ENCODE data around the gene STARD10. TPM values are rescaled to one million over a fixed set of nuclear protein-coding genes. Genes with fewer than 3 reads are reported as not detected.
A peak's percentile ranks its signal among the peaks of the same experiment; 100 is the strongest.

The STARD10 gene
- total and polyA plus RNA-seq, 9 of the 15 experiments (the other 6 are each of a cell fraction or from before 2014, with no cell fraction given) = 0.15 to 52.9 (median 32.3) TPM

- no peak for TF ChIP-seq PBX2 (CRISPR knock-in tag; IDR thresholded peaks at IDR 0.05; ENCODE audit: low read depth)
- peak; percentile 72; the same call in 1 of the 2 replicates for TF ChIP-seq PBX2 (tag; conservative IDR thresholded peaks at IDR 0.05; ENCODE audit: low read depth)
- peak; percentile 54; the same call in 1 of the 2 replicates for TF ChIP-seq CBFA2T2 (conservative IDR thresholded peaks at IDR 0.05)
- no peak for TF ChIP-seq ATF1 (CRISPR knock-in tag; IDR thresholded peaks at IDR 0.05)
- TF ChIP-seq ATF1 (tag; IDR thresholded peaks at IDR 0.05) = 0 out of 2 replicates have a peak, but pooled peaks have one; percentile 10
- peak in 1 of 3 experiments; percentile 66 for TF ChIP-seq YY1 (IDR thresholded peaks at IDR 0.05; ENCODE audit: borderline replicate concordance in 1 of 3, control insufficient read depth in 1 of 3, extremely low read depth in 1 of 3, insufficient read depth in 3 of 3, insufficient read length in 1 of 3, insufficient replicate concordance in 2 of 3, low read depth in 1 of 3, low read length in 2 of 3)
- no peak for TF ChIP-seq CEBPB (tag; IDR thresholded peaks at IDR 0.05)
- TF ChIP-seq SMAD4 (CRISPR knock-in tag; conservative IDR thresholded peaks at IDR 0.05) = 0 out of 2 replicates have a peak, but pooled peaks have one; percentile 36
- peak; percentile 91 for TF ChIP-seq MEIS2 (IDR thresholded peaks at IDR 0.05; ENCODE audit: partially characterized antibody)
- TF ChIP-seq POLR2A (conservative IDR thresholded peaks at IDR 0.05) = no peak
- TF ChIP-seq RAD21 (CRISPR knock-in tag; conservative IDR thresholded peaks at IDR 0.05 in 1 of 2, IDR thresholded peaks at IDR 0.05 in 1 of 2) = 0 out of 4 replicates have a peak, but pooled peaks of 1 of the 2 experiments have one; percentile 7
- TF ChIP-seq RAD51 (IDR thresholded peaks at IDR 0.05; ENCODE audit: borderline replicate concordance, low read depth) = no peak
- peak; percentile 29 for TF ChIP-seq RBM25 (IDR thresholded peaks at IDR 0.05; ENCODE audit: low read depth, low read length, severe bottlenecking)
- TF ChIP-seq TAF1 (IDR thresholded peaks at IDR 0.05; ENCODE audit: control insufficient read depth, extremely low read depth, insufficient read depth, low read length, severe bottlenecking) = no peak
- peak; percentile 95 for TF ChIP-seq LEF1 (IDR thresholded peaks at IDR 0.05)
- no peak for TF ChIP-seq SNRNP70 (optimal IDR thresholded peaks at IDR 0.05; ENCODE audit: low read depth, low read length)
- TF ChIP-seq FOSL1 (tag; conservative IDR thresholded peaks at IDR 0.05) = no peak
- no peak for TF ChIP-seq GTF3C2 (IDR thresholded peaks at IDR 0.05; ENCODE audit: borderline replicate concordance, extremely low read depth, insufficient read length)
- TF ChIP-seq CHD1 (IDR thresholded peaks at IDR 0.05; ENCODE audit: low read length) = no peak
Measured at GRCh38 chr11:72735495-72736027, 58.3 kb downstream of the STARD10 start (continued).

Measured in K562 (cell line).